Endothelial cell (in vitro differentiated cells): ENCODE measurements around the gene TTC16. TPM values are rescaled to one million over a fixed set of nuclear protein-coding genes. Genes with fewer than 3 reads are reported as not detected.

ENCODE experiments used
- DNase-seq: peaks from one replicate; pipeline ENCODE4 v3.0.0; 2021; ENCODE audit warnings: low spot score
- H3K27ac Mint-ChIP-seq: one replicate; pipeline ENCODE4 v1.8.0; 2021; ENCODE audit warnings: mixed read lengths, inconsistent platforms; ENCODE audit not compliant: unreplicated experiment
- H3K27me3 Mint-ChIP-seq: one replicate; pipeline ENCODE4 v1.8.0; 2021; ENCODE audit warnings: mild to moderate bottlenecking, moderate library complexity, mixed read lengths, inconsistent platforms; ENCODE audit not compliant: unreplicated experiment
- H3K36me3 Mint-ChIP-seq: one replicate; pipeline ENCODE4 v1.8.0; 2021; ENCODE audit warnings: mild to moderate bottlenecking, low read depth, mixed read lengths, inconsistent platforms; ENCODE audit not compliant: unreplicated experiment
- H3K4me1 Mint-ChIP-seq: one replicate; pipeline ENCODE4 v1.8.0; 2021; ENCODE audit warnings: mild to moderate bottlenecking, mixed read lengths, inconsistent platforms; ENCODE audit not compliant: unreplicated experiment
- H3K4me3 Mint-ChIP-seq: one replicate; pipeline ENCODE4 v1.8.0; 2021; ENCODE audit warnings: mild to moderate bottlenecking, mixed read lengths, inconsistent platforms; ENCODE audit not compliant: unreplicated experiment
- H3K9me3 Mint-ChIP-seq: one replicate; pipeline ENCODE4 v1.8.0; 2021; ENCODE audit warnings: mixed read lengths, inconsistent platforms; ENCODE audit not compliant: unreplicated experiment
- total RNA-seq: library from RNA; stranded (reverse); fragmentation: NEBNext Ultra II Directional; extraction: Animal tissue kit (Norgen Biotek cat#: 25700); gene quantifications from one replicate; pipeline ENCODE4 v1.2.1, GENCODE V29; 2021; ENCODE audit not compliant: unreplicated experiment
- TF ChIP-seq, protein P1 (sequence below): fragments of 200-600 bp; sonication (generic); IDR thresholded peaks from one replicate; pipeline ENCODE4 v1.5.0; 2021; ENCODE audit warnings: antibody characterized with exemption; ENCODE audit not compliant: unreplicated experiment

TTC16 gene
- total RNA-seq, 1 donor from 2014 or later = 0.08 TPM

DNA sequence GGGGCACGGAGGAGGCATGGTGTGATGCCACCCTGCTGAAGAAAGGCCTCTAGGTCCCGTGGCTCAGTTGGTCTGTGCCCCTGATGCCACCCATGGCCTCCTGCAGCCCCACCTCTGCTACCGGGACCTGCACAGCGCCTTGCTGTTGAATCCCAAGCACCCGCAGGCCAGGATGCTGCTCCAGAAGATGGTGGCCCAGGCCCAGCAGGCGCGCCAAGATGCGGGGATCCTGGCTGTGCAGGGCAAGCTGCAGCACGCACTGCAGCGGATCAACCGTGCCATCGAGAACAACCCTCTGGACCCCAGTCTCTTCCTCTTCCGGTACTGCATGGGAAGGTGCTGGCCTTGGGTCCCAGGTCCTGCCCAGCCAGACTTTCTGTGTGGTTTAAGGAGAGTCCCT is 7.1 kb downstream of the TTC16 start:
- H3K27me3 Mint-ChIP-seq = peaks cover 6% of the 10 kb centered on the region
- DNase-seq = no peak
- H3K4me1 Mint-ChIP-seq = peaks cover 16% of the 10 kb centered on the region
- H3K36me3 Mint-ChIP-seq = no peaks in the 10 kb centered on the region
- H3K4me3 Mint-ChIP-seq = no peak overlapping the region
- H3K9me3 Mint-ChIP-seq = no peaks in the 10 kb centered on the region
- no peak overlapping the region for H3K27ac Mint-ChIP-seq
- TF ChIP-seq, protein P1, sequence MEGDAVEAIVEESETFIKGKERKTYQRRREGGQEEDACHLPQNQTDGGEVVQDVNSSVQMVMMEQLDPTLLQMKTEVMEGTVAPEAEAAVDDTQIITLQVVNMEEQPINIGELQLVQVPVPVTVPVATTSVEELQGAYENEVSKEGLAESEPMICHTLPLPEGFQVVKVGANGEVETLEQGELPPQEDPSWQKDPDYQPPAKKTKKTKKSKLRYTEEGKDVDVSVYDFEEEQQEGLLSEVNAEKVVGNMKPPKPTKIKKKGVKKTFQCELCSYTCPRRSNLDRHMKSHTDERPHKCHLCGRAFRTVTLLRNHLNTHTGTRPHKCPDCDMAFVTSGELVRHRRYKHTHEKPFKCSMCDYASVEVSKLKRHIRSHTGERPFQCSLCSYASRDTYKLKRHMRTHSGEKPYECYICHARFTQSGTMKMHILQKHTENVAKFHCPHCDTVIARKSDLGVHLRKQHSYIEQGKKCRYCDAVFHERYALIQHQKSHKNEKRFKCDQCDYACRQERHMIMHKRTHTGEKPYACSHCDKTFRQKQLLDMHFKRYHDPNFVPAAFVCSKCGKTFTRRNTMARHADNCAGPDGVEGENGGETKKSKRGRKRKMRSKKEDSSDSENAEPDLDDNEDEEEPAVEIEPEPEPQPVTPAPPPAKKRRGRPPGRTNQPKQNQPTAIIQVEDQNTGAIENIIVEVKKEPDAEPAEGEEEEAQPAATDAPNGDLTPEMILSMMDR = no peak

DNA sequence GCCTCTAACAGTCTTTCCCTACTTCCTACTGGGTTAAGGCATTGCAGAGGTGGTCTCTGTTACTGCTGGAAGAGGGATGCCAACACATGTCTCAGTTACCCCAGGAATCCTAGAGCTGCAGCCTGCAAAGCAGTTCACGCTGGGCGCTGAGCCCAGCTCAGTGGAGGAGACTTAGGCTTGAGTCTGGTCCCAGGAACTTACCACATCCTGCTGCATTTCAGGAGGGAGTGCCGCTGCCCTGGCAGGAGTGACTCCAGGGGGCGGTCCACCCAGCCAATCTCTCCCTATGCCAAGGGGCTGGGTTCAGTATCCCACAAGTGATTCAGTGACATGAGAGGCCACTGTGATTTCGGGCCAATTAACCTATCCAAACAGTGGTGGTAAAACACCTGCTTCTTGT is 7.6 kb downstream of the TTC16 start:
- no peak overlapping the region for H3K4me3 Mint-ChIP-seq
- DNase-seq = no peak
- peaks cover 6% of the 10 kb centered on the region for H3K27me3 Mint-ChIP-seq
- H3K4me1 Mint-ChIP-seq = peaks cover 16% of the 10 kb centered on the region
- H3K36me3 Mint-ChIP-seq = no peaks in the 10 kb centered on the region
- TF ChIP-seq, protein P1 = no peak
- no peaks in the 10 kb centered on the region for H3K9me3 Mint-ChIP-seq
- no peak overlapping the region for H3K27ac Mint-ChIP-seq

DNA sequence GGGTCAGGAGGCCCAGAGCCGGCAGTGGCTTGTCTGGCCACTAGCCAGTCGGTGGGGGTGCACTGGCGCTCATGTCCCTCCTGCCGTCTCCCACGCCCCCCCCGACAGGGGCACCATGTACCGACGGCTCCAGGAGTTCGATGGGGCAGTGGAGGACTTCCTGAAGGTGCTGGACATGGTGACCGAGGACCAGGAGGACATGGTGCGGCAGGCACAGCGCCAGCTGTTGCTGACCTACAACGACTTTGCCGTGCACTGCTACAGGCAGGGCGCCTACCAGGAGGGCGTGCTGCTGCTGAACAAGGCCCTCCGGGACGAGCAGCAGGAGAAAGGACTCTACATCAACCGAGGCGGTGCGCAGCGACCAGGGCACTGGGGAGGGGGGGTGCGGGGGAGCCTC is 8.1 kb downstream of the TTC16 start:
- Mint-ChIP-seq H3K4me3 (no peak overlapping the region), H3K27me3 (peaks cover 6% of the 10 kb centered on the region), H3K9me3 (no peaks in the 10 kb centered on the region), H3K27ac (no peak overlapping the region), H3K4me1 (peaks cover 16% of the 10 kb centered on the region), H3K36me3 (no peaks in the 10 kb centered on the region)
- no peak for DNase-seq
- TF ChIP-seq, protein P1 = no peak

DNA sequence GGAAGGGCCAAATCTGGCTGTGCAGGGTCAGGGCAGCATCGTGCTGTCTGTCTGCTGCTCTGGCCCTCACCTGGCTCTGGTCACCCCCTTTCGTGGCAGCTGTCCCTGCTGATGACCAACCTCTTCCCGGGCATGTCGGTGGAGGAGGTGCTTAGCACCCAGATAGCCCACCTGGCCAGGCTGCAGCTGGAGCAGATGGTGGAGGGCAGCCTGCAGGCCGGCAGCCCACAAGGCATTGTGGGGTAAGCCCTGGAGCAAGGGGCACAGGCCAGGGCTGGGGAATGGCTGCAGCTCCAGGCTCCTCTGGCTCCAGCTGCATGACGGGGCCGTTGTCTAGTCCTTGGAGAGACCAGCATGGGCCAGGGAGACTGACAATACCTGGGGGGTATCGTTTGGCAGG is 11.0 kb downstream of the TTC16 start:
- H3K27ac Mint-ChIP-seq = no peak overlapping the region
- no peaks in the 10 kb centered on the region for H3K9me3 Mint-ChIP-seq
- no peak for DNase-seq
- peaks cover 2% of the 10 kb centered on the region for H3K27me3 Mint-ChIP-seq
- no peak overlapping the region for H3K4me3 Mint-ChIP-seq
- H3K36me3 Mint-ChIP-seq = no peaks in the 10 kb centered on the region
- TF ChIP-seq, protein P1 = no peak
- H3K4me1 Mint-ChIP-seq = peaks cover 10% of the 10 kb centered on the region

DNA sequence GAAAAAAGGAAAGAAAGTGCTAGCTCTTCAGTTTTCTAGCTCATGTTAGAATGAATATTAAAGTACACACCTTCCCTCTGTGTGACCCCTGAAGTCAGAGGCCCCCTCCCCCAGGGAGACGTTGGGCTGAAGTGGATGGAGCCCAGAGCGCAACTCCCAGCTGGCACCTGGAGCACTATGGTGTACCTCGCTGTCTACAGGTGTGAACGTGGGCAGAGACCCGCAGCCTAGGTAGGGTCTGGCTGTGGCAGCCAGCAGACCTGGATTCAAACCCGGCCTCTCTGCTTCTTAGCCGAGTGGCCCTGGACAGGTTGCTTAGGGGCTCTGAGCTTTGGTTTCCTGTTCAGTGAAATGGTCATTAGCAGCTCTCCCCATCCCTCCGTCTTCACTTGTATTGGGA is 12.9 kb downstream of the TTC16 start:
- TF ChIP-seq, protein P1 = no peak
- H3K4me3 Mint-ChIP-seq = no peak overlapping the region
- peaks cover 5% of the 10 kb centered on the region for H3K36me3 Mint-ChIP-seq
- H3K27ac Mint-ChIP-seq = no peak overlapping the region
- peaks cover 3% of the 10 kb centered on the region for H3K27me3 Mint-ChIP-seq
- peaks cover 9% of the 10 kb centered on the region for H3K4me1 Mint-ChIP-seq
- no peak for DNase-seq
- no peaks in the 10 kb centered on the region for H3K9me3 Mint-ChIP-seq
